HCT116 (cell line): ENCODE results near the gene CDCP1. TPM values are rescaled to one million over a fixed set of nuclear protein-coding genes. Genes with fewer than 3 reads are reported as not detected.

ENCODE experiments used
- ATAC-seq: fragments of 200-7000 bp; cut with Tn5 transposase; 2 replicates; pipeline ENCODE4 v1.9.1; 2020; ENCODE audit warnings: mild to moderate bottlenecking, moderate library complexity
- BruUV-seq: library from RNA; stranded (reverse); fragments of 400-500 nt; replicated peaks from 2 replicates; lab custom pipeline; 2021; lab: Mats Ljungman, UMichigan
- CTCF ChIA-PET: fragments of 300-600 bp; sonication (Branson Sonifier 250); formaldehyde crosslinking; loops from one replicate; lab custom pipeline; 2021; ENCODE audit warnings: antibody characterized with exemption; lab: Charles Lee
- POLR2A ChIA-PET: fragments of 300-600, 350-600 bp; sonication (Branson Sonifier 250); formaldehyde crosslinking; loops from one replicate; lab custom pipeline; 2021; ENCODE audit warnings: antibody characterized with exemption; lab: Charles Lee
- RAD21 ChIA-PET, 2 experiments: fragments of 300-600 bp; sonication (Branson Sonifier 250); formaldehyde crosslinking; loops; one replicate each; lab custom pipeline; 2023; ENCODE audit warnings: low total read pairs in 2 of 2; ENCODE audit not compliant: uncharacterized antibody in 2 of 2, unreplicated experiment in 2 of 2, low non-redundant PET in 1 of 2; lab: Charles Lee
- DNase-seq: peaks from one replicate; pipeline ENCODE4 v3.0.0-alpha.2; 2010; ENCODE audit warnings: low read depth, low spot score
- H2AFZ ChIP-seq: fragments of 200-600 bp; shearing (Covaris generic), sonication (generic); 2 replicates; pipeline ENCODE4 v1.6.1; 2017; ENCODE audit warnings: low read depth, mixed run types, mixed read lengths, antibody characterized with exemption, low read length; ENCODE audit not compliant: poor library complexity, severe bottlenecking
- H3K27ac ChIP-seq: 2 replicates; pipeline ENCODE4 v1.5.1; 2012; ENCODE audit warnings: low read depth, low read length
- H3K27me3 ChIP-seq: fragments of 200-600 bp; sonication (generic); 2 replicates; pipeline ENCODE4 v1.6.1; 2016; ENCODE audit warnings: mixed run types, low read length, mixed read lengths; ENCODE audit not compliant: insufficient read depth
- H3K36me3 ChIP-seq, 2 experiments: fragments of 200-500 bp in 1 of 2; fragments of 200-600 bp in 1 of 2; sonication (Bioruptor generic) in 1 of 2; sonication (generic) in 1 of 2; 2 replicates each; pipeline versions ENCODE4 v1.5.1 to v1.6.1; 2014 to 2016; ENCODE audit warnings: low read length in 2 of 2, inconsistent platforms in 1 of 2, mixed read lengths in 1 of 2, mixed run types in 1 of 2; ENCODE audit not compliant: insufficient read depth in 2 of 2, control insufficient read depth in 1 of 2
- H3K4me1 ChIP-seq, 2 experiments: fragments of 200-600 bp in 1 of 2; sonication (generic) in 1 of 2; 2 replicates each; pipeline versions ENCODE4 v1.5.1 to v1.6.1; 2012 to 2017; ENCODE audit warnings: low read length in 2 of 2, inconsistent platforms in 1 of 2, mild to moderate bottlenecking in 1 of 2, mixed read lengths in 1 of 2, mixed run types in 1 of 2, moderate library complexity in 1 of 2; ENCODE audit not compliant: insufficient read depth in 2 of 2, control insufficient read depth in 1 of 2
- H3K4me2 ChIP-seq: fragments of 200-600 bp; sonication (generic); 2 replicates; pipeline ENCODE4 v1.6.1; 2017; ENCODE audit warnings: mixed run types, low read length, mixed read lengths
- H3K4me3 ChIP-seq, 2 experiments: fragments of 200-600 bp in 1 of 2; sonication (generic) in 1 of 2; replicated peaks in 1 of 2; 2 replicates each; pipeline ENCODE4 v1.5.1; 2011 to 2016; ENCODE audit warnings: low read length in 2 of 2, control low read depth in 1 of 2, low read depth in 1 of 2, mild to moderate bottlenecking in 1 of 2, mixed read lengths in 1 of 2, mixed run types in 1 of 2
- H3K79me2 ChIP-seq: fragments of 200-600 bp; sonication (generic); 2 replicates; pipeline ENCODE4 v1.6.1; 2017; ENCODE audit warnings: mild to moderate bottlenecking, mixed run types, low read length, moderate library complexity, mixed read lengths; ENCODE audit not compliant: insufficient read depth
- H3K9ac ChIP-seq: fragments of 200-600 bp; sonication (generic); 2 replicates; pipeline ENCODE4 v1.6.1; 2016; ENCODE audit warnings: low read length, mixed read lengths
- H3K9me2 ChIP-seq: fragments of 200-600 bp; sonication (generic), shearing (Covaris generic); 2 replicates; pipeline ENCODE4 v1.6.1; 2017; ENCODE audit warnings: mixed run types, mild to moderate bottlenecking, moderate library complexity; ENCODE audit not compliant: insufficient read depth
- H3K9me3 ChIP-seq, 2 experiments: fragments of 200-500 bp in 1 of 2; fragments of 200-600 bp in 1 of 2; sonication (Bioruptor generic) in 1 of 2; sonication (generic) in 1 of 2; 2 replicates each; pipeline ENCODE4 v1.6.1; 2014 to 2017; ENCODE audit warnings: low read length in 2 of 2, mixed read lengths in 2 of 2, inconsistent platforms in 1 of 2, low read depth in 1 of 2, mild to moderate bottlenecking in 1 of 2, mixed run types in 1 of 2, moderate library complexity in 1 of 2; ENCODE audit not compliant: control insufficient read depth in 1 of 2, insufficient read depth in 1 of 2
- H4K20me1 ChIP-seq: fragments of 200-600 bp; sonication (generic), shearing (Covaris generic); 2 replicates; pipeline ENCODE4 v1.6.1; 2017; ENCODE audit warnings: mixed run types, mild to moderate bottlenecking, moderate library complexity; ENCODE audit not compliant: insufficient read depth
- EGR1 ChIP-seq: IDR thresholded peaks from 2 replicates; pipeline ENCODE4 v1.6.1; 2012; ENCODE audit warnings: low read depth
- ELF1 ChIP-seq: IDR thresholded peaks from 2 replicates; pipeline ENCODE4 v1.6.1; 2012; ENCODE audit warnings: low read depth, borderline replicate concordance
- EZH2phosphoT487 ChIP-seq: fragments of 200-600 bp; IDR thresholded peaks from 2 replicates; pipeline ENCODE4 v1.6.1; 2018; ENCODE audit warnings: antibody characterized with exemption, borderline replicate concordance
- JUND ChIP-seq: IDR thresholded peaks from 2 replicates; pipeline ENCODE4 v1.6.1; 2012
- POLR2A ChIP-seq: IDR thresholded peaks from 2 replicates; pipeline ENCODE4 v1.7.0; 2011; ENCODE audit warnings: borderline replicate concordance; ENCODE audit not compliant: insufficient read depth, insufficient read length; ENCODE audit errors: extremely low read depth
- RAD21 ChIP-seq: IDR thresholded peaks from 2 replicates; pipeline ENCODE4 v1.6.1; 2012; ENCODE audit warnings: low read depth, mild to moderate bottlenecking
- TCF7L2 ChIP-seq: IDR thresholded peaks from 2 replicates; pipeline ENCODE4 v1.7.0; 2011; ENCODE audit warnings: borderline replicate concordance, inconsistent platforms; ENCODE audit not compliant: insufficient read depth, insufficient read length; ENCODE audit errors: extremely low read depth
- ZFX ChIP-seq: fragments of 450-650 bp; IDR thresholded peaks from 2 replicates; pipeline ENCODE4 v1.6.1; 2017
- intact Hi-C: fragments of 100-400 bp; cut with micrococcal nuclease; formaldehyde crosslinking; loops from 2 replicates; pipeline ENCODE4 v1.10.0; 2022
- total RNA-seq: library from RNA; stranded (reverse); gene quantifications from one replicate; pipeline ENCODE4 v1.2.1, GENCODE V29; 2021; ENCODE audit not compliant: unreplicated experiment
- TF ChIP-seq, protein P1 (sequence below): IDR thresholded peaks from 2 replicates; pipeline ENCODE4 v1.6.1; 2011; ENCODE audit warnings: mild to moderate bottlenecking, low read length, moderate library complexity; ENCODE audit not compliant: insufficient replicate concordance; ENCODE audit errors: extremely low read depth
- TF ChIP-seq, protein P2 (sequence below), 3 experiments: fragments of 200-600 bp in 1 of 3; sonication (generic) in 1 of 3; IDR thresholded peaks in 2 of 3; conservative IDR thresholded peaks in 1 of 3; 2 replicates each; pipeline ENCODE4 v1.5.1; 2012 to 2017; ENCODE audit warnings: low read depth in 2 of 3, low read length in 2 of 3, antibody characterized with exemption in 1 of 3, borderline replicate concordance in 1 of 3, control low read depth in 1 of 3, mild to moderate bottlenecking in 1 of 3, mixed read lengths in 1 of 3, mixed run types in 1 of 3, moderate library complexity in 1 of 3; ENCODE audit not compliant: insufficient read depth in 1 of 3

Gene CDCP1
- total RNA-seq, 1 experiment from 2014 or later: 196 TPM

DNA sequence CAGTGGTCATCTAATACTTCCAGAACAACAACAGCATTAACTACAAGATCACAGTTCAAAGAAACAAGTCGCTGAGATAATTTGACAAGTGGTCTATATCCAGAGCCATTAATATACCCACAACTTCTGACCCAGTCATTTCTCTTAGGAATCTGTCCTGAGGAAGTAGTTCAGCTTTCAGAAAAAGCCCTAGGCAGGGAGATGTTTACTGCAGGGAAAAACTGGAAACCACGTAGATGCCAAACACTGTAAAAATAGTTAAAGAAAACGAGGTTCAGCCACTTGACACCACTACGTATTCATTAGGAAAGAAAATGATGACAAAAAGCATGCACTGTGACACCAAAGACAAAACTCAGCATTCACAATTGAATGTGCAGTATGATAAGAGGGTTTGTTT is 22.3 kb upstream of the CDCP1 start:
- DNase-seq: no peak
- H3K36me3 ChIP-seq: no peaks in the 10 kb centered on the region
- no peaks in the 10 kb centered on the region for H3K27me3 ChIP-seq
- no TSS peak for BruUV-seq
- intact Hi-C loops: no loop called here
- no peak for ATAC-seq
- no peaks in the 10 kb centered on the region for H3K9me3 ChIP-seq
- ChIA-PET RAD21 (interaction anchor here in 1 of 2 experiments (0.6 kb wide), 1 partner anchor 87 kb away, joined by 4 read pairs; no protein-coding TSS in a partner anchor), CTCF (no interaction called here), POLR2A (interaction anchor here (1.0 to 1.8 kb wide), 3 partner anchors 8 to 26 kb away, joined by 3 to 6 read pairs (median 4); no protein-coding TSS in a partner anchor)
- no peak overlapping the region for H2AFZ ChIP-seq
- H3K4me1 ChIP-seq: peaks cover 35 to 53% of the 10 kb centered on the region in 2 experiments
- H4K20me1 ChIP-seq: no peaks in the 10 kb centered on the region
- TF ChIP-seq ZFX (no peak), RAD21 (no peak)
- no peaks in the 10 kb centered on the region for H3K9me2 ChIP-seq
- H3K4me3 ChIP-seq: no peak overlapping the region
- peak overlapping the region; percentile 59 for H3K9ac ChIP-seq
- peak overlapping the region; percentile 86; the same call in 1 of the 2 replicates for H3K27ac ChIP-seq
- H3K79me2 ChIP-seq: no peaks in the 10 kb centered on the region
- peak overlapping the region; percentile 77 for H3K4me2 ChIP-seq

DNA sequence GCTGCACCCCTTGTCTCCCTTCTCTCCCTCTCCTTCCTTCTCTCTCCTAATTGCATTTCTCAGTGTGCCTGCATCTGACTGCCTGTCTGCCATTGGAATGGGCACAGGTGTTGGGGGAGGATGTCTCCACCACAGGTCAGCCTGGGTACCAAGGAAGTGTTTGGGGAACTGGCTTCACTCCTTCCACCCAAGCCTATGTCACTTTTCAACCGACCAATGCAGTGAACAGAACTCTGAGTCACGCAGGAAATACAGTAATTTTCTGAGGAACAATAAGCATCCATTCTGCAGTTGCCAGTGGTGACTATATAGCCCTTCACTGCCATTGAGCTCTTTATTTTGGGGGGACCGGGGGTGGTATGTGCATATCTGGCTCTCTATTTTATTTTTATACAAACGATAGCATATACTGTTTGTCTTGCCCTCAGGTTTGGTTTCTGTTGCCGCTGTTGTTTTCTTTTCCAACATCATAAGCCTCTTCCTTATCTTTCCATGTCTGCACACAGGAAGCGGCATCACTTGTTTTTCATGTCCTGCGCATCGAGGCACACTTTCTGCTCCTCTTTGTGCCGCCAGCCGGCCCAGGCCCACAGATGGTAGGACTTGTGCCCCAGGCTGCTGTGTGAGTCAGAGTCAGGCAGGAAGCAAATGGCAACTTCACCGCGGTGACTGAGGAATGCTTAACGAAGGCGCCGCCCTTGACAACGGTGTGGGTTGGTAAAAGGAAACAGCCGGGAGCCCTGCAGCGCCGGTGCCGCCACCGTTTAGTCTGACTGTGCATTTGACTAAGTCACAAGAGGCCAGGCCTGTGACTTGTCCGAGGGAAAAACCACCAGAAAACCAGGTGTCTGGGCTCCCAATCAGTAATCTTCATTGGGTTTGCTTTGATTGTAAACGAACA is 21.1 kb upstream of the CDCP1 start:
- peak; percentile 98 for DNase-seq
- peak overlapping the region; percentile 59 for H3K9ac ChIP-seq
- peak; percentile 95 for ATAC-seq
- no peaks in the 10 kb centered on the region for H3K9me3 ChIP-seq
- peak overlapping the region; percentile 77 for H3K4me2 ChIP-seq
- H3K9me2 ChIP-seq: no peaks in the 10 kb centered on the region
- H3K4me1 ChIP-seq: peaks cover 35 to 53% of the 10 kb centered on the region in 2 experiments
- H3K36me3 ChIP-seq: no peaks in the 10 kb centered on the region
- no peaks in the 10 kb centered on the region for H3K27me3 ChIP-seq
- intact Hi-C loops: loop anchor here (1.0 kb wide), 1 partner anchor 33 kb away; no protein-coding TSS in a partner anchor
- no peak overlapping the region for H2AFZ ChIP-seq
- CTCF ChIA-PET: interaction anchor here (1.0 to 1.2 kb wide), 2 partner anchors 13 to 18 kb away, joined by 3 read pairs; no protein-coding TSS in a partner anchor
- H4K20me1 ChIP-seq: no peaks in the 10 kb centered on the region
- peak overlapping the region in 1 of 2 experiments; percentile 36; a peak in 2 of 4 replicates for H3K4me3 ChIP-seq
- POLR2A ChIA-PET: interaction anchor here (0.6 to 2.1 kb wide), 8 partner anchors 9 to 44 kb away, joined by 3 to 7 read pairs (median 4); no protein-coding TSS in a partner anchor
- BruUV-seq: TSS peak; percentile 89
- RAD21 ChIA-PET: no interaction called here
- no peaks in the 10 kb centered on the region for H3K79me2 ChIP-seq
- peak overlapping the region; percentile 86 for H3K27ac ChIP-seq
- TF ChIP-seq TCF7L2 (peak; percentile 94), JUND (peak; percentile 93), EZH2phosphoT487 (no peak), POLR2A (no peak), EGR1 (no peak; the same call in 1 of the 2 replicates), ELF1 (no peak; the same call in 1 of the 2 replicates)
- TF ChIP-seq, protein P1, sequence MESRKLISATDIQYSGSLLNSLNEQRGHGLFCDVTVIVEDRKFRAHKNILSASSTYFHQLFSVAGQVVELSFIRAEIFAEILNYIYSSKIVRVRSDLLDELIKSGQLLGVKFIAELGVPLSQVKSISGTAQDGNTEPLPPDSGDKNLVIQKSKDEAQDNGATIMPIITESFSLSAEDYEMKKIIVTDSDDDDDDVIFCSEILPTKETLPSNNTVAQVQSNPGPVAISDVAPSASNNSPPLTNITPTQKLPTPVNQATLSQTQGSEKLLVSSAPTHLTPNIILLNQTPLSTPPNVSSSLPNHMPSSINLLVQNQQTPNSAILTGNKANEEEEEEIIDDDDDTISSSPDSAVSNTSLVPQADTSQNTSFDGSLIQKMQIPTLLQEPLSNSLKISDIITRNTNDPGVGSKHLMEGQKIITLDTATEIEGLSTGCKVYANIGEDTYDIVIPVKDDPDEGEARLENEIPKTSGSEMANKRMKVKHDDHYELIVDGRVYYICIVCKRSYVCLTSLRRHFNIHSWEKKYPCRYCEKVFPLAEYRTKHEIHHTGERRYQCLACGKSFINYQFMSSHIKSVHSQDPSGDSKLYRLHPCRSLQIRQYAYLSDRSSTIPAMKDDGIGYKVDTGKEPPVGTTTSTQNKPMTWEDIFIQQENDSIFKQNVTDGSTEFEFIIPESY: no peak
- TF ChIP-seq, protein P2, sequence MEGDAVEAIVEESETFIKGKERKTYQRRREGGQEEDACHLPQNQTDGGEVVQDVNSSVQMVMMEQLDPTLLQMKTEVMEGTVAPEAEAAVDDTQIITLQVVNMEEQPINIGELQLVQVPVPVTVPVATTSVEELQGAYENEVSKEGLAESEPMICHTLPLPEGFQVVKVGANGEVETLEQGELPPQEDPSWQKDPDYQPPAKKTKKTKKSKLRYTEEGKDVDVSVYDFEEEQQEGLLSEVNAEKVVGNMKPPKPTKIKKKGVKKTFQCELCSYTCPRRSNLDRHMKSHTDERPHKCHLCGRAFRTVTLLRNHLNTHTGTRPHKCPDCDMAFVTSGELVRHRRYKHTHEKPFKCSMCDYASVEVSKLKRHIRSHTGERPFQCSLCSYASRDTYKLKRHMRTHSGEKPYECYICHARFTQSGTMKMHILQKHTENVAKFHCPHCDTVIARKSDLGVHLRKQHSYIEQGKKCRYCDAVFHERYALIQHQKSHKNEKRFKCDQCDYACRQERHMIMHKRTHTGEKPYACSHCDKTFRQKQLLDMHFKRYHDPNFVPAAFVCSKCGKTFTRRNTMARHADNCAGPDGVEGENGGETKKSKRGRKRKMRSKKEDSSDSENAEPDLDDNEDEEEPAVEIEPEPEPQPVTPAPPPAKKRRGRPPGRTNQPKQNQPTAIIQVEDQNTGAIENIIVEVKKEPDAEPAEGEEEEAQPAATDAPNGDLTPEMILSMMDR (IDR thresholded peaks at IDR 0.05 in 2 of 3, conservative IDR thresholded peaks at IDR 0.05 in 1 of 3; ENCODE audit: borderline replicate concordance in 1 of 3, insufficient read depth in 1 of 3, low read depth in 2 of 3, low read length in 2 of 3): no peak
